ENCODE measurements around the gene KLHL2.

The KLHL2 gene

DNA sequence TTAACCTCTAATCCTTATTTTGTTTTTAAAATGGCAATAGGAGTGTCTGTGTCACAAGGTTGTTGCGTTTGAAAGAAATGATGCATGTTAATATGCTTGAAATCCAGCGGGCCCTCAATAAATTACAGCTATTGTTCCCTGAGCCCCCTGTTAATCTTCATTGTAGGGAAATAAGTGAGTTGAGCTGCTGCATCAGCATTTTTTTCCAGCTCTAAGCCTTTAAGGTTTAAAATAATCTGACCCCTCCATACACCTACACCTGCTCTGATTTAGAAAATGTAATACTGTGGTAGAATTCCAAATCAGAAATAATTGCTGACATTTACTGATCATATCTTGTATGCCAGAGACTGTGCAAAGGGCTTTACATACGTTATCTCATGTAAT lies 117.5 kb downstream of the KLHL2 start:
- no peak overlapping the region for H3K4me3 ChIP-seq (ENCODE audit: low read depth, low read length)
- TF ChIP-seq, protein P1, sequence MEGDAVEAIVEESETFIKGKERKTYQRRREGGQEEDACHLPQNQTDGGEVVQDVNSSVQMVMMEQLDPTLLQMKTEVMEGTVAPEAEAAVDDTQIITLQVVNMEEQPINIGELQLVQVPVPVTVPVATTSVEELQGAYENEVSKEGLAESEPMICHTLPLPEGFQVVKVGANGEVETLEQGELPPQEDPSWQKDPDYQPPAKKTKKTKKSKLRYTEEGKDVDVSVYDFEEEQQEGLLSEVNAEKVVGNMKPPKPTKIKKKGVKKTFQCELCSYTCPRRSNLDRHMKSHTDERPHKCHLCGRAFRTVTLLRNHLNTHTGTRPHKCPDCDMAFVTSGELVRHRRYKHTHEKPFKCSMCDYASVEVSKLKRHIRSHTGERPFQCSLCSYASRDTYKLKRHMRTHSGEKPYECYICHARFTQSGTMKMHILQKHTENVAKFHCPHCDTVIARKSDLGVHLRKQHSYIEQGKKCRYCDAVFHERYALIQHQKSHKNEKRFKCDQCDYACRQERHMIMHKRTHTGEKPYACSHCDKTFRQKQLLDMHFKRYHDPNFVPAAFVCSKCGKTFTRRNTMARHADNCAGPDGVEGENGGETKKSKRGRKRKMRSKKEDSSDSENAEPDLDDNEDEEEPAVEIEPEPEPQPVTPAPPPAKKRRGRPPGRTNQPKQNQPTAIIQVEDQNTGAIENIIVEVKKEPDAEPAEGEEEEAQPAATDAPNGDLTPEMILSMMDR (IDR thresholded peaks at IDR 0.05): no peak

DNA sequence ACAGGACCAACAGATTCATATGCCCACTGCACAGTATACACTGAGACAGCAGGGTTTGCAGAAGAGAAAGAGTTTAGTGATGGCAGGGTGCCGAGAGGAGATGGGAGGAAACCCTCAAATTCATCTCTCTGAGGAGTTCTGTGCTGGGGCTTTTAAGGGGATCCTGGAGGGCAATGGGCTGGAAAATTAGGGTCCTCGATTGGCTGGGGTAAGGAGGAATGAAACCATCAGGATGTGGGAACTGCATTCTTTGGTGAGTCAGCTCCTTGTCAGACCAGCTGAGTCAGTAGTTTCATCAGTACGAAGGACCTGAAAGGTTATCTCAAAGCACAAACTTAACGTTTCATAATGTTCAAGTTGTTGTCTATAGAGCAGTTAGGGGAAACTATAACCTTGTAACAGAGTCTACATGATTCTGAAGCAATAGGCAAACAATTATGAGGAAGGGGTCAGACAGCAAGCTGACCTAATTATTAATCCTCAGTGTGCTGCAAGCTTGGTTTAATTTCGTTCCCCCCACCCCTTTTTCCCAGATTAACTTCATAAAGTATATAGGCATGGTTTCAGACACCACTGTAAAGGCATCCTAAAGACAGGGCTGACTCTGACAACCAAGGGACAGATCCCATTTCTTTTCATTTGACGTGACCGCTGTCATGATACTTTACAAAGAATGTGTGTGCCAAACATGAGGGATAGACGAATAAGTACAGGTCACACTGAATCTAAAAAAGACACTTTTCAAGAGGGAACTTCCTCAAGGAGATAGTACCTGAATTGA lies 118.6 kb downstream of the KLHL2 start:
- H2AFZ ChIP-seq: peak overlapping the region; percentile 62
- no peaks in the 10 kb centered on the region for H3K27me3 ChIP-seq (ENCODE audit: control insufficient read depth, insufficient read depth, low read length)
- H3K27ac ChIP-seq: peak overlapping the region; percentile 97
- TF ChIP-seq, protein P1 (IDR thresholded peaks at IDR 0.05): no peak
- H3K9ac ChIP-seq: no peak overlapping the region
- peaks cover 13% of the 10 kb centered on the region for H3K79me2 ChIP-seq
- H3K4me3 ChIP-seq (ENCODE audit: low read depth, low read length): peak overlapping the region; percentile 95
- H3K36me3 ChIP-seq (ENCODE audit: control insufficient read depth, insufficient read depth, low read length): no peaks in the 10 kb centered on the region
- no peaks in the 10 kb centered on the region for H3K9me3 ChIP-seq (ENCODE audit: control insufficient read depth, low read length)
- H3K4me1 ChIP-seq: peaks cover 19% of the 10 kb centered on the region
- peak overlapping the region; percentile 95 for H3K4me2 ChIP-seq (ENCODE audit: low read length)

More for the DNA sequence above, 117.5 kb downstream of the KLHL2 start:
- H3K27me3 ChIP-seq (ENCODE audit: control insufficient read depth, insufficient read depth, low read length): no peaks in the 10 kb centered on the region
- peaks cover 5% of the 10 kb centered on the region for H3K79me2 ChIP-seq
- peak overlapping the region; percentile 16 for H3K4me2 ChIP-seq (ENCODE audit: low read length)
- H3K4me1 ChIP-seq: peaks cover 19% of the 10 kb centered on the region
- H3K27ac ChIP-seq: peak overlapping the region; percentile 97
- H3K9ac ChIP-seq: no peak overlapping the region
- no peak overlapping the region for H2AFZ ChIP-seq
- no peaks in the 10 kb centered on the region for H3K9me3 ChIP-seq (ENCODE audit: control insufficient read depth, low read length)
- H3K36me3 ChIP-seq (ENCODE audit: control insufficient read depth, insufficient read depth, low read length): no peaks in the 10 kb centered on the region

DNA sequence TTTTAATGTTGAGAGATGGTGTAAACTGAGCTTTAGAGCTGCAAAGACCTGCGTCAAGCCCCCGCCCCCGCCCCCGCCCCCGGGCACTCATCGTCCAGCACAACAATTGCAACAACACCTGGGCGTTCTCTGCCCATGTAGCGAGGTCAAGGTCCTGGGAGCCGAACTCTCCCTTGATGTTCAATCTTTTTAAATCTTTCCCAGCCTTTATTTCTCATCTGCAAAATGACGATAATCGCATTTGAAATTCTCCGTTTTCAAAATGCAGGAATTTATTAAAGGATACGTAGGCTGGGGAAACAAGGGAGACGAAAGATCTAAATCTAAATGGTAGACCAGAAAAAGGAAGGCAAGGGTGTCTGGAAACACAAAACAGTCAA lies 119.5 kb downstream of the KLHL2 start:
- H3K4me2 ChIP-seq (ENCODE audit: low read length): peak overlapping the region; percentile 95
- H3K9ac ChIP-seq: no peak overlapping the region
- no peaks in the 10 kb centered on the region for H3K9me3 ChIP-seq (ENCODE audit: control insufficient read depth, low read length)
- H3K4me1 ChIP-seq: peaks cover 19% of the 10 kb centered on the region
- H3K27me3 ChIP-seq (ENCODE audit: control insufficient read depth, insufficient read depth, low read length): no peaks in the 10 kb centered on the region
- H3K79me2 ChIP-seq: peaks cover 17% of the 10 kb centered on the region
- H3K36me3 ChIP-seq (ENCODE audit: control insufficient read depth, insufficient read depth, low read length): no peaks in the 10 kb centered on the region
- TF ChIP-seq, protein P1 (IDR thresholded peaks at IDR 0.05): no peak
- peak overlapping the region; percentile 80 for H2AFZ ChIP-seq
- peak overlapping the region; percentile 97 for H3K27ac ChIP-seq
- H3K4me3 ChIP-seq (ENCODE audit: low read depth, low read length): peak overlapping the region; percentile 95

DNA sequence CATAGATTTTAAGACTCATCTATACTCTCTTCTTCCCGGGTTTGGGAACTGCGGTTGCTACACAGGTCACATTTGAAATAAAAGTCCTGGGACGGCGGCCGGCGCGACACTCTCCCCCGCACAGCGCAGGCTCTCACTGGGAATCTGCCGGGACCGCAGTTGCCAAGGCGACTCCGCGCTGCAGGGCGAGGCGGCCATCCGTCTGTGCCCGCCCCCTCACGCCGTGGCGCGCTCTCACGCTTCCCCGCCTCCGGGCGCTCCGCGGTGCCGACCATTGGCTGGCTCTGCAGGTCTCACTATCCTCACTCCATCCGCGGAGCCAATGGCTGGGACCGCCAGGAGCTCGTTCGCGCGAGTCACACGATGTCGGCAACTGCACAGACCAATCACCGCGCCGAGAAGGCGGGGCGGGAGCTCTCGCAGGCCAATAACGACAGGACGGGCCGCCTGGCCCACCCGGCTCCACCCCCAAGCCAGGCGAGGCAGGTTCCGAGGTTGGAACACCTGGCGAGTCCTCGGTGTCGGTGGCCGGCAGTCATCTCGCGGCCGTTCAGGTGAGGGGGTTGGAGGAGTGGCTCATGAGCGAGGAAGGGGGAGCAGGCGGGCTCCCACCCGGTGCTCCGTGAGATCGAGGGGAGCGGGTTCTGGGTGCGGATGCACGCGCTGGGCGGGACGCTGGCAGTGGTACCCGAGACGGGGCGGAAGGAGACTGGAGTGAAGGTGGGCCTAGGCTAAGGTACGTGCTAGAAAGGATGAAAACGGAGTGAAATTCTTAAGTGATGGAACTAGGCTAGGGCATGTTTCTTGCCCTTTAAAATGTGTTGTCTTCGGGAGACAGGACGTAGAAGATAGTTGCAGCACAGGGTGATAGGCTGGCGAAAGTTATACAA lies 120.1 kb downstream of the KLHL2 start, which contains the start of gene MSMO1:
MSMO1 (plus strand) TSS at position 459 of the 890 bp plus-strand sequence. CDS start 5,702 bp downstream, outside the sequence.
- H3K27ac ChIP-seq: peak within 1 kb of the TSS; percentile 97
- peaks cover 20% of the 10 kb centered on the region for H3K79me2 ChIP-seq
- no peak within 1 kb of the TSS for H3K9ac ChIP-seq
- H3K36me3 ChIP-seq (ENCODE audit: control insufficient read depth, insufficient read depth, low read length): no peaks in the 10 kb centered on the region
- peak within 1 kb of the TSS; percentile 80 for H2AFZ ChIP-seq
- TF ChIP-seq, protein P1 (IDR thresholded peaks at IDR 0.05): no peak
- H3K9me3 ChIP-seq (ENCODE audit: control insufficient read depth, low read length): no peaks in the 10 kb centered on the region
- H3K4me1 ChIP-seq: peaks cover 19% of the 10 kb centered on the region
- H3K4me3 ChIP-seq (ENCODE audit: low read depth, low read length): peak within 1 kb of the TSS; percentile 95
- H3K4me2 ChIP-seq (ENCODE audit: low read length): peak within 1 kb of the TSS; percentile 95
- no peaks in the 10 kb centered on the region for H3K27me3 ChIP-seq (ENCODE audit: control insufficient read depth, insufficient read depth, low read length)

Data from parathyroid adenoma (tissue), 2 donors.